Islet precursor cell (in vitro differentiated cells): Measurements from ENCODE around the gene ADPRHL1.
A peak's percentile ranks its signal among the peaks of the same experiment; 100 is the strongest.

ENCODE experiments used
- DNase-seq: peaks from one replicate; pipeline ENCODE4 v3.0.0-alpha.2; 2018

The ADPRHL1 gene

DNA sequence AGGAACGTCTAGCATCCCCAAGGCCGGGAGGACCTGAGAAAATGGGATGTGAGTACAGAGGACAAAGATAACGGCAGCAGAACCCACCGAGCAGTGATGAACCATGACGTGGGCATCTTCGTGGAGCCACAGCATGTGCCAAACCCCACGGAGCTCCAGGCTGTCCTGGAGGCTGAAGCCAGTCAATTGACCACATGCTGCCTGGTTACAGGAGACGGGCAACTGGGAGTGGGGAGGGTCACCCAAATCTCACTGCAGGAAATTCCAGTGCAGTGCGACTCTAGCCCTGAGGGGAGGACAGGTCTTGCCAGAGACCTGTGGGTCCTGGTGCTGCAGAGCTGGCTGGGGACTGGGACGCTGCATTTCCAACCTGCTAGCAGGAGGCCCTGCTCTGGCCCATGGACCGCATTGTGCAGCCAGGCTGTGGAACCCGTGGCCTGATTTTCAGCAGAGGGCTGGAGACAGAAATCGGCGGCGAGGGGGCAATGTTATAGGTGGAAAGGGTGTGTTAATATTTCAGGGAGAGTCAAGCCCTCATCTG, 86.2 kb downstream of the ADPRHL1 start:
- DNase-seq, result peak; percentile 70

GRCh38 chr13:113365971-113366588, 87.2 kb downstream of the ADPRHL1 start:
- DNase-seq, result no peak

GRCh38 chr13:113365583-113365970, 87.7 kb downstream of the ADPRHL1 start:
- DNase-seq, result no peak

DNA sequence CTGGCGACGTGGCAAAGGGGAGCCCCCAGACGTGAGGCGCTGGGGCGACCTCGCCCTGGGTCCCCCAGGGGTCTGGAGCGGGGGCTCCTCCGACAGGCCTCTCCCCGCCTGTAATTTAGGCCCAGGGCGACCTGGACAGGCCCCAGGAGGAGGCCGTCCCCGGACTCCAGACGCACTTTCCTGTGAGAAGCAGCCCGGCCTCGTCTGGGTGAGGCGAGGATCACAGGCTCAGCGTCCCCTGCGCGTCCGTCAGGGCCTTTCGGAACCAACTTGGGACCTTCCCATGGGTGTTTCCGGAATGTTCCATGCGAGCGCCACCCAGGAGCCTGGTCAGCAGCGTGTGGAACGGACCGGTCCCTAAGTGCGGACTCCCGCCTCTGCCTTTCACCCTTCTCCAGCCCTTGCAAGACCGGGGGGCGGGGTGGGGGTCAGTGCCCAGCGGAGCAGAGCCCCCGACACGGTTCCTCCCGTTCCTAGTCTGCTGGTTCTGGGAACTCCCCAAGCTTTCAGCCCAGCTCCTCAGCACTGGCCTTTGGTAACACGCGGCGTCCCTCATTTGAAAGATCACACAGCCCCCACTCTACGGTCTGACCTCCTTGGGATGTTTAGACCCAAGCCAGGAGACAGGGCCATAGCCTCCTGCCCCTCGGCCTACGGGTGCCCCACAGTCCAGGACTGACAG, 88.2 kb downstream of the ADPRHL1 start:
- DNase-seq, result no peak

DNA sequence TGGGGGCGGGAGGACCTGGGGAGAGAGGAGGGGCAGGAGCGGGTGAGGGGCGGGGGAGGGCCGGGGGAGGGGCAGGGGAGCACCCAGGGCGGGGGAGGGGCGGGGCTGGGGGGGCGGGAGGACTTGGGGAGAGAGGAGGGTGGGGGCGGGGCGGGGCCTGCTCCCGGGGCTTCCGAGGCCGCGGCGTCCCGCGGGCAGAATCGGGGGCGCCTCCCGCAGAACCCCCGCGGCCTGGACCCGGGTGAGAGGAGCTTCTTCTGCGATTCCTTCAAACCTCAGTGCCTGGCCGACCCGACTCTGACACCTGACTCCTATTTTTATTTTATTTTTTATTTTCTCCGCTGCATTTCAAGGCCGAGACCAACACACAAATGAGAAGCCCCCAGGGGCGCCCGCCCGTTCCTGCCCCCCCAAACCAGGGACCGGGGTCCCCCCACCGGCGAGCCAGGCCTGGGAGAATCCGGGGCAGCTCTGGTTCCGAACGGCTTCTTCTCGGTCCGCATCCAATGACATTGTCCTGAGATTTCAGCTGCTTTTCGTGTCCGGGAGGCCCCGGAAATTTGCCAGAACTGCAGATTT, 88.9 kb downstream of the ADPRHL1 start:
- DNase-seq, result no peak

DNA sequence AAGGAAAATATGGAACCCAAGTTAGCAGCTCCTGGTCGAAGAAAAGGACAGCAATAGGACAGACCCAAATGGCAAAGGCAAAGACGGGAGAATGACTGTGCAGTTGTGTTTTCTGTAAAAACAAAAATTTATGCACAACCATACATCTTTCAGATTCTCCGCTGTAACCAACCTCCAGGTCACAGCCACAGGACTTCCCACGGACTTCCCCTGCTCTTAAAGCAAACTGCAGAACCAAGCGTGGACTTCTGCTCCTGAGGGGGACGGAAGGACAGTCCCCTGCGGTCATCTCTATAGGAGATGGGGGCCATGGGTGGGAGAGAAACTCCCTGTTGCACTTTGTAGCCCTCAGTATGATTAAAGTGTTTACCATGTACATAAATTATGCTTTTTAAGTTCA, 91.9 kb downstream of the ADPRHL1 start:
- no peak for DNase-seq

- no peak for DNase-seq
Observed at GRCh38 chr13:113360446-113360845, 92.8 kb downstream of the ADPRHL1 start.

- DNase-seq, result no peak
Observed at GRCh38 chr13:113359571-113359970, 93.7 kb downstream of the ADPRHL1 start.

- no peak for DNase-seq
Observed at GRCh38 chr13:113358653-113359190, 94.6 kb downstream of the ADPRHL1 start.

DNA sequence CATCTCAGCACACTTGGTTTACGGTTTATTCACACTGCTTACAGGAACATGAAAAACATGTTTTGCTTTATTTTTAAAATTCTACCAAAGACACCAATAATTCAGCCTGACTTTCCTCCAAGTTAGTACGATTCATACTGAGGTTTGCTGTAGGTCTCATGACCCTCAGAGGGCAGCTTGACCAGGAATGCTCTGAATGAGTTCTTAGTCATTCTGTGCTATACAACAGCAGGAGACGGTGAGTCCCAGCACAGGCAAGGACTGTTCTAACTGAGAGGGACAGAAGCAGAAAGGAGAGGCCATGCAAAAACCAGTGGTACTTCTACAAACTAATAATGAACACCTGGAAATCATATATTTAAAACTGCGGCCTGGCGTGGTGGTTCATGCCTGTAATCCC, 95.8 kb downstream of the ADPRHL1 start:
- peak; percentile 71 for DNase-seq

DNA sequence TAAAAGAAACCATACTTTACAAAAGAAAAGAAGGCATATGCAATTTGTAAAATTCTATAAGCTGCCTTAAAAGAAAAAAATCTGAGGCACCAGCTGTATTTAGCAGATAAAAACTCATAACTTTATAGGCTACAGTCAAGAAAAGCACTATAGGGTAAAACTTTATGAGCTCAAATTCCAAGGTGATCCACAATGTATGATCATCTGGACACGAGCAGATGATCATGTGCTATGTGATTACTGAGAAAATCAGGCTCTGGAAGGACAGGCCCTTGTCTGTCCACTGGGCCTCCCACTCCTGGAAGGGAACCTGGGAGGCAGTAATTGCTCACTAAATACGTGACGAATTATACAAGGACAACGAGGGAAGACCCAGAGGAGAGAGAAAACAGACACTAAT, 96.7 kb downstream of the ADPRHL1 start:
- no peak for DNase-seq

DNA sequence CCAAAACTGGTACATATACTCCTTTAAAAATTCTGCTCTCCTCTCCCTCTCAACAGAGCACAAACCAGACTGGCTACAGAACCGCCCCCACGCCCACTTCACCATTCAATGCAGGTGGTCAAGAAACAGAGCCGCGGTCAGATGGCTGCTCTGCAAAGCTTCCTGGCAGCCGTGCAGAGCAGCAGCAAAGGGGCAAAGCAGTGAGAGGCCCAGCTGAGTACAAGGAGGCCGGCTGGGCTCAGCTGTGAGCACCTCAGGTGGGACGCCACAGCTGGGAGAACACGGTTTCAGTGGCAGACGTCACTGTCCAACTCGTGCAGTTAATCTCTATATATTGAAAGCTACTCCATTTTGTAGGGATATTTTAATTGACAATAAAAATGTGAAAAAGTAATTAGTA, 97.7 kb downstream of the ADPRHL1 start:
- no peak for DNase-seq

DNA sequence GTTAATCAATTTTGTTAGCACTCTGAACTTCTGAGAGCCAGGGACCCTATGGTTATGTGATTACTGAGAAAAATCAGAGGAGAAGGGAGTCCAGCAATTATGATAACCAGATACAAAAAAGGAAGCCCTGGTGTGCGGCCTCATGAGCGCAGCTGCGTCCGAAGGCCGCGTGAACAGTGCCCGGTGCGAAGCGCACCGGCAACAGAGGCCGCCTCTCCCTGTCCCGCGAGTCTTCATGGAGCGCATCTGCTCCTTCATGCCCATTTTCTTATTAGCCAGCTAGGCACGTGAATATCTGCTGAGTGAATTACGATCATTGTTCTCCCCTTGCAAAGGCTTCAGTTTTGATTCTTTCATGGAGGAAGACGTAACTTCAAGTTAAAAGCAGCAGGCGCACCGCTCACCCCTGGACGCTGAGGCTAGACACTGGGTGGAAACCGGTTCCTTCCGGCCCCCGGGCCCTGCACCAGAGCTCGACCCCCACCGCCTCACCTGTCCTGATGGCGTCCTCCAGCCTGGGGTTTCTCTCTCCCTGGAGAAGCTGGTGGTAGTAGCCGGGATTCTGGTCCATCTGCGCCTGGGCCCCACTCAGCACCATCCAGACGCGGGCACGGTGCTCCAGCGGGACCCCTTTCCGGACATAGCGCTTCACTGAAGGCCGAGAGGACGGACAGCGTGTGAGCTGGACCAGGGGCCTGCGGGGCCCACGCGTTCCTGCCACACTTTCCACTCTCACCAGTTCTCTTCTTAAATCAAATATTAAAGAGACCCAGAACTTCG, 98.3 kb downstream of the ADPRHL1 start:
- no peak for DNase-seq

- DNase-seq, result no peak
Observed at GRCh38 chr13:113353254-113353653, 100.0 kb downstream of the ADPRHL1 start.

DNA sequence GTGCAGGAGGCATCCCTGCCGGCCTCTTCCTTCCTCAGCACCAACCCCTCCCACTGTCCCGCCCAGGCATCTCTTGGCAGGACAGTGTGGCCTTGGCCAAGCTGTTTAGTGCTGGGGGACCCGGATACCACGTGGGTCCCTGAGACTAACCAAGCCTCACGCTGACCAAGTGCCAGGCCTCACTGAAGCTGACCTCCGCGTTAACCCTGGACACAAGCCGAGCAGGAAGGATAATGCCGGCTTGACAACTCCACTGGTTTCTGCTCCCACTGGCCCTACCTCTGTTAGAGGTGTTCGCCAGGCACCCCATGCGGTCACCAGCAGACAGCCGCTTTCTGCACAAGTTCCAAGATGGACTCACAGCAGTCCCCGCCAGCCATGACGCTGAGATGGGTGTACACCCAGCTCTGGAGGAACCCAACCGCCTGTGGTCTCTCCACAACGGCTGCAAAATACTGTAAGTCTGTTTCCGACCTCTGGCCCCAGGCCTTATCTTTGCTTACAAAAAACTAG, 101.7 kb downstream of the ADPRHL1 start:
- no peak for DNase-seq

DNA sequence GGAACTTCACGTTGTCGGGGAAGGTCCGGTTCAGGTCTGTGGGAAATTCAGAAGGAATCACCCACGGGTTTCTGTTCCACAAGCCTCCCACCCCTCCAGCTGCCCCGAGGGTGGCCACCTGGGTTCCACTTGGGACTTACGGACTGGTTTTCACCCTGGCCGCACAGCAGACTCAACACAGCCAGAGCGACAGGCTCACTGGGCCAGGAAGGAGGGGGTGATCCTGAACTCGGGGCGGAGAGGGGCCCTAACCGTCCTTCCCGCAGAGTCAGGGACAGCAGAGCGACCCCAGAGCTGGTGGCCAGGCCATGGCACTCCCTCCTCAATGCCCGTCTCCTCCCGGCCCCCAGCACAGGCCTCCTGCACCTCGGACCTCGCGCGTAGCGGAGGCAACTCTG, 102.4 kb downstream of the ADPRHL1 start:
- DNase-seq, result no peak

DNA sequence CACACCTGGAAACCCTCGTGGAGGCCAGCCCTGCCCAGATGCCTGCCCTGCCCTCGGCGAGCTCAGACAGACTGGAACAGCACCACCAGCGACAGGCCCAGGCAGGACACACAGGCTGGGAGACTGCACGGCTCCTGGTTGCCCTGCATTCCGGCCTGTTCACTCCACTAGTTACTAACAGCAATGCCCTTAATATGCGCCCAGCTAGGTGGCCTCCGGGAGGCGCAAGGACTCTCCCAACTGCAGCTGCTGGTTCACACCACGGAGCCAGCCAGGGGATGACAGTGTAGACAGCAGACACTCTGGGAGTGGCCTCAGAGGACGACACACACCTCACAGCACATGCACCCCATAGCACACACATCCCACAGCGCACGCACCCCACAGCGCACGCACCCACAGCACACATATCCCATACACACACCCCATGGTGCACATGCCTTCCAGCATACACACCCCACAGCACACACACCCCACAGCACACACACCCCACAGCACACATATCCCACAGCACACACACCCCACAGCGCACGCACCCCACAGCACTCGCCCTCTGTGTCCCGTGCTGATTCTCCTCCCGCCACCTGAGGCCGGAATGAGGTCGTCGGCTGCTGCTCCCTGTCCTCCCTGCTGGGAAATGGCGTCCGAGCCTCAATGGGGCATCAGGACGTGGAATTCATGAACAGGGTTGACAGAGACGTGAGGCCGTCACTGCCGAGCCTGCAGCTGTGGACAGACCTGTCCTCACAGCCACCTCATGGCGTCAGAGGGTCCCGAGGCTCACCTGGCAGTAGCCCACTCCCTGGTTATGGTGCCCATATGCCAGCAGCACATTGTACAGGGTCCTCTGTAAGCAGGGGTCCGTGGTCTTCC, 103.0 kb downstream of the ADPRHL1 start:
- DNase-seq, result peak; percentile 83
